ENCODE measurements around the gene IL36RN.

Gene IL36RN

GRCh38 chr2:113069676-113070605 is 10.9 kb downstream of the IL36RN start:
- H3K4me1 ChIP-seq (ENCODE audit: insufficient read depth, low read length): no peaks in the 10 kb centered on the region
- no peak overlapping the region for H3K4me3 ChIP-seq (ENCODE audit: low read length)
- H3K36me3 ChIP-seq (ENCODE audit: insufficient read depth, low read length): no peaks in the 10 kb centered on the region
- no peak overlapping the region for H2AFZ ChIP-seq (ENCODE audit: low read depth, low read length)
- peaks cover 12% of the 10 kb centered on the region for H3K27me3 ChIP-seq (ENCODE audit: insufficient read depth, low read length)
- H3K9me3 ChIP-seq (ENCODE audit: low read length): no peaks in the 10 kb centered on the region

GRCh38 chr2:113070606-113070975 is 11.6 kb downstream of the IL36RN start:
- H2AFZ ChIP-seq (ENCODE audit: low read depth, low read length): no peak overlapping the region
- H3K27me3 ChIP-seq (ENCODE audit: insufficient read depth, low read length): peaks cover 15% of the 10 kb centered on the region
- H3K4me3 ChIP-seq (ENCODE audit: low read length): no peak overlapping the region
- H3K36me3 ChIP-seq (ENCODE audit: insufficient read depth, low read length): no peaks in the 10 kb centered on the region
- H3K4me1 ChIP-seq (ENCODE audit: insufficient read depth, low read length): no peaks in the 10 kb centered on the region
- H3K9me3 ChIP-seq (ENCODE audit: low read length): no peaks in the 10 kb centered on the region

GRCh38 chr2:113072584-113072983 is 13.6 kb downstream of the IL36RN start:
- Histone ChIP-seq H3K27me3 (ENCODE audit: insufficient read depth, low read length) (peaks cover 15% of the 10 kb centered on the region), H3K4me1 (ENCODE audit: insufficient read depth, low read length) (no peaks in the 10 kb centered on the region), H3K4me3 (ENCODE audit: low read length) (no peak overlapping the region), H3K36me3 (ENCODE audit: insufficient read depth, low read length) (no peaks in the 10 kb centered on the region), H3K9me3 (ENCODE audit: low read length) (no peaks in the 10 kb centered on the region), H2AFZ (ENCODE audit: low read depth, low read length) (no peak overlapping the region)

GRCh38 chr2:113073325-113073834 is 14.4 kb downstream of the IL36RN start:
- Histone ChIP-seq H3K4me3 (ENCODE audit: low read length) (no peak overlapping the region), H3K9me3 (ENCODE audit: low read length) (no peaks in the 10 kb centered on the region), H3K27me3 (ENCODE audit: insufficient read depth, low read length) (peaks cover 15% of the 10 kb centered on the region), H2AFZ (ENCODE audit: low read depth, low read length) (no peak overlapping the region), H3K4me1 (ENCODE audit: insufficient read depth, low read length) (no peaks in the 10 kb centered on the region), H3K36me3 (ENCODE audit: insufficient read depth, low read length) (no peaks in the 10 kb centered on the region)

- H3K27me3 ChIP-seq (ENCODE audit: insufficient read depth, low read length): peaks cover 10% of the 10 kb centered on the region
- H3K4me3 ChIP-seq (ENCODE audit: low read length): no peak overlapping the region
- no peaks in the 10 kb centered on the region for H3K36me3 ChIP-seq (ENCODE audit: insufficient read depth, low read length)
- no peaks in the 10 kb centered on the region for H3K9me3 ChIP-seq (ENCODE audit: low read length)
- H3K4me1 ChIP-seq (ENCODE audit: insufficient read depth, low read length): no peaks in the 10 kb centered on the region
- H2AFZ ChIP-seq (ENCODE audit: low read depth, low read length): no peak overlapping the region
Measured at GRCh38 chr2:113075030-113075429, 16.0 kb downstream of the IL36RN start.

- Histone ChIP-seq H3K4me3 (ENCODE audit: low read length) (no peak overlapping the region), H2AFZ (ENCODE audit: low read depth, low read length) (no peak overlapping the region), H3K9me3 (ENCODE audit: low read length) (no peaks in the 10 kb centered on the region), H3K27me3 (ENCODE audit: insufficient read depth, low read length) (peaks cover 5% of the 10 kb centered on the region), H3K36me3 (ENCODE audit: insufficient read depth, low read length) (no peaks in the 10 kb centered on the region), H3K4me1 (ENCODE audit: insufficient read depth, low read length) (no peaks in the 10 kb centered on the region)
Measured at GRCh38 chr2:113075600-113075999, 16.6 kb downstream of the IL36RN start.

GRCh38 chr2:113076954-113077669 is 18.1 kb downstream of the IL36RN start:
- H3K9me3 ChIP-seq (ENCODE audit: low read length): no peaks in the 10 kb centered on the region
- no peaks in the 10 kb centered on the region for H3K4me1 ChIP-seq (ENCODE audit: insufficient read depth, low read length)
- no peak overlapping the region for H3K4me3 ChIP-seq (ENCODE audit: low read length)
- no peaks in the 10 kb centered on the region for H3K36me3 ChIP-seq (ENCODE audit: insufficient read depth, low read length)
- peaks cover 5% of the 10 kb centered on the region for H3K27me3 ChIP-seq (ENCODE audit: insufficient read depth, low read length)
- no peak overlapping the region for H2AFZ ChIP-seq (ENCODE audit: low read depth, low read length)

GRCh38 chr2:113077921-113078320 is 18.9 kb downstream of the IL36RN start:
- Histone ChIP-seq H3K4me1 (ENCODE audit: insufficient read depth, low read length) (no peaks in the 10 kb centered on the region), H2AFZ (ENCODE audit: low read depth, low read length) (no peak overlapping the region), H3K9me3 (ENCODE audit: low read length) (no peaks in the 10 kb centered on the region), H3K36me3 (ENCODE audit: insufficient read depth, low read length) (no peaks in the 10 kb centered on the region), H3K4me3 (ENCODE audit: low read length) (no peak overlapping the region), H3K27me3 (ENCODE audit: insufficient read depth, low read length) (peaks cover 5% of the 10 kb centered on the region)

- H3K27me3 ChIP-seq (ENCODE audit: insufficient read depth, low read length): peaks cover 5% of the 10 kb centered on the region
- H2AFZ ChIP-seq (ENCODE audit: low read depth, low read length): no peak overlapping the region
- no peaks in the 10 kb centered on the region for H3K36me3 ChIP-seq (ENCODE audit: insufficient read depth, low read length)
- no peaks in the 10 kb centered on the region for H3K4me1 ChIP-seq (ENCODE audit: insufficient read depth, low read length)
- no peak overlapping the region for H3K4me3 ChIP-seq (ENCODE audit: low read length)
- no peaks in the 10 kb centered on the region for H3K9me3 ChIP-seq (ENCODE audit: low read length)
Measured at GRCh38 chr2:113078350-113078839, 19.4 kb downstream of the IL36RN start.

- Histone ChIP-seq H3K36me3 (ENCODE audit: insufficient read depth, low read length) (no peaks in the 10 kb centered on the region), H3K27me3 (ENCODE audit: insufficient read depth, low read length) (peaks cover 3% of the 10 kb centered on the region), H3K4me3 (ENCODE audit: low read length) (no peak overlapping the region), H3K4me1 (ENCODE audit: insufficient read depth, low read length) (no peaks in the 10 kb centered on the region), H2AFZ (ENCODE audit: low read depth, low read length) (no peak overlapping the region), H3K9me3 (ENCODE audit: low read length) (no peaks in the 10 kb centered on the region)
Measured at GRCh38 chr2:113079131-113079530, 20.1 kb downstream of the IL36RN start.

GRCh38 chr2:113080134-113080533 is 21.1 kb downstream of the IL36RN start:
- H3K27me3 ChIP-seq (ENCODE audit: insufficient read depth, low read length): peaks cover 2% of the 10 kb centered on the region
- H3K9me3 ChIP-seq (ENCODE audit: low read length): no peaks in the 10 kb centered on the region
- H3K4me3 ChIP-seq (ENCODE audit: low read length): no peak overlapping the region
- H3K36me3 ChIP-seq (ENCODE audit: insufficient read depth, low read length): no peaks in the 10 kb centered on the region
- H2AFZ ChIP-seq (ENCODE audit: low read depth, low read length): no peak overlapping the region
- H3K4me1 ChIP-seq (ENCODE audit: insufficient read depth, low read length): no peaks in the 10 kb centered on the region

GRCh38 chr2:113081488-113082210 is 22.7 kb downstream of the IL36RN start:
- no peaks in the 10 kb centered on the region for H3K36me3 ChIP-seq (ENCODE audit: insufficient read depth, low read length)
- no peak overlapping the region for H3K4me3 ChIP-seq (ENCODE audit: low read length)
- H2AFZ ChIP-seq (ENCODE audit: low read depth, low read length): no peak overlapping the region
- H3K9me3 ChIP-seq (ENCODE audit: low read length): no peaks in the 10 kb centered on the region
- H3K4me1 ChIP-seq (ENCODE audit: insufficient read depth, low read length): no peaks in the 10 kb centered on the region
- no peaks in the 10 kb centered on the region for H3K27me3 ChIP-seq (ENCODE audit: insufficient read depth, low read length)

- Histone ChIP-seq H3K36me3 (ENCODE audit: insufficient read depth, low read length) (no peaks in the 10 kb centered on the region), H3K4me1 (ENCODE audit: insufficient read depth, low read length) (no peaks in the 10 kb centered on the region), H3K9me3 (ENCODE audit: low read length) (no peaks in the 10 kb centered on the region), H3K27me3 (ENCODE audit: insufficient read depth, low read length) (no peaks in the 10 kb centered on the region), H2AFZ (ENCODE audit: low read depth, low read length) (no peak overlapping the region), H3K4me3 (ENCODE audit: low read length) (no peak overlapping the region)
Measured at GRCh38 chr2:113083296-113083695, 24.3 kb downstream of the IL36RN start.
